Skin epidermis (tissue), 12 donors: ENCODE data around the gene LDLRAP1.

Experiments used
- H3K27ac ChIP-seq, 21 experiments: fragments of 200-600 bp; sonication (generic) in 11 of 21; one replicate each; pipeline ENCODE4 v1.5.0; 2020; ENCODE audit warnings: mild to moderate bottlenecking in 3 of 21, inconsistent platforms in 2 of 21, moderate library complexity in 2 of 21
- H3K4me3 ChIP-seq, 7 experiments: fragments of 200-600 bp; sonication (generic) in 2 of 7; one replicate each; pipeline ENCODE4 v1.5.0; 2020; ENCODE audit warnings: inconsistent platforms in 2 of 7, mild to moderate bottlenecking in 2 of 7, moderate library complexity in 1 of 7

LDLRAP1 gene

GRCh38 chr1:25556791-25557476 is 13.5 kb downstream of the LDLRAP1 start:
- Histone ChIP-seq H3K27ac (peak overlapping the region in 8 of 21 experiments; percentile 2 to 70 (median 48)), H3K4me3 (no peak overlapping the region)

DNA sequence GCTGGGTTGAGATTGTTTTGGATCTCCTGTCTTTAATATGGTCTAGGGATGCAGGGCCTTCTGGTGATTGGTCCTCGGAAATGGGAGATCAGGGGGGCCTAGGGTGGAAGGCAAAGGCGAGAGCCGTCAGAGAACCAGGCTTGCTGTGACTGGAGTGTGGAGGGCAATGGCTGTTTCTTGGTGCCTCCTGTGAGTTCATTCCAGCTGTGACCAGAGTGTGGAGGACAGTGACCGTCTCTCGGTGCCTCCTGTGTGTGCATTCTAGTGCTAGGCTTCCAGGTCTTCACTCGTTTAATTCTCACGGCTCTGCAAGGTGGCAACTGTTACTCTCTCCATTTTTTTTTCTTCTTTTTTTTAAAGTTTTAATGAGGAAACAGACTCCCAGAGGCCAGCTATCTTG is 14.1 kb downstream of the LDLRAP1 start:
- H3K27ac ChIP-seq = peak overlapping the region in 3 of 21 experiments; percentile 8 to 62 (median 58)
- H3K4me3 ChIP-seq = no peak overlapping the region

- no peak overlapping the region for H3K4me3 ChIP-seq
- peak overlapping the region in 4 of 21 experiments; percentile 17 to 89 (median 72) for H3K27ac ChIP-seq
These were observed 15.6 kb downstream of the LDLRAP1 start for GRCh38 chr1:25559031-25559430.

DNA sequence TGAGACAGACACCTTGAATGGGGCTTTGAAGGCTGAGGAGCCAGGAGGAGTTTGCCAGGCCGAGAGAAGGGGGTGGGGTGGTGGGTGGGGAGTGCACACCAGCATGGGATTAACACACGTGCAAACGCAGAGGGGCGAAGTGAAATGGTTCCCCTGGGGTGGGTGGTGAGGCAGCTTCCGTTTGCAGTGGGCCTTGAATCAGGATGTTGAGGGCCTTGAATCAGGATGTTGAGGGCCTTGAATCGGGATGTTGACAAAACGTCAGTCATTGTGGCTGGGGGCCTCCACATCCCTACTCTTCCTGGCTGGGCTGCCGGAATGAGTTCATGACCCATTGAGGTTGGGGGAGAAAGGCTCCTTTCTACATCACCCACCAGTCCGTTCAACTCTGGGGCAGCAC is 16.6 kb downstream of the LDLRAP1 start:
- peak overlapping the region in 12 of 21 experiments; percentile 4 to 89 (median 70) for H3K27ac ChIP-seq
- no peak overlapping the region for H3K4me3 ChIP-seq

- H3K27ac ChIP-seq = peak overlapping the region in 16 of 21 experiments; percentile 4 to 89 (median 60)
These were observed 17.4 kb downstream of the LDLRAP1 start for GRCh38 chr1:25560788-25561187.

DNA sequence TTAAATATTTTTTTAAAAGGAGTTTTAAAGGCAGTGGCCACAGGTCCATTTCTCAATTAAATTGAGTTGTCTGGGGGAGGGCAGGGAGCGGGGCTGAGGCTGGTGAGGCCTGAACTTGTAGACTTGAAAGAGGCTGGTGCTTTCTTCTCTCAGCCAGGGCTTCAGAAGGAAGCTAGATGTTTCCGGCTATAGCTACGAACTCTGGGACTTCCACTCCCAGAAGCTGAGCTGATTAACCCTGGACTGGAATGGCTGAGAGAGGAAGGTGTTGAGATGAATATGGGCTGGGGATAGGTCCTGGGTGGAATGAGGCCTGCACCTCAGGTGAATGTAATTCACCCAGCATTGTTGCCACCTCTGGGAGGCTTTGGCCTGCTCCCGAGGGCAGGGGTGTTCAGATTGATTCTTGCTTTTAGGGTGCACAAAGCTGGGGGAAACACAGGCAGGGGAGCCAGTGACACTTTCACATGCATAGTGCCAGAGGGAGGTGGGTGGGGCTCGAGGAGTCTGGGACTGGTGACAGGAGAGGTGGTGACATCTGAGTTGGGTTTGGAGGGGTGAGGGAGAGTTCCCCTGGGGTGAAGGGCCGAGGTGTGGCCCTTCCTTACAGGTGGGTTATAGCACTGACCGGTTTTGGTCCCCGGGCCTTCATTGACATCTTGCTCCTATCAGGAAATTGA is 18.2 kb downstream of the LDLRAP1 start:
- H3K27ac ChIP-seq = peak overlapping the region in 19 of 21 experiments; percentile 4 to 89 (median 61)

More at GRCh38 chr1:25560788-25561187, 17.4 kb downstream of the LDLRAP1 start:
- no peak overlapping the region for H3K4me3 ChIP-seq

DNA sequence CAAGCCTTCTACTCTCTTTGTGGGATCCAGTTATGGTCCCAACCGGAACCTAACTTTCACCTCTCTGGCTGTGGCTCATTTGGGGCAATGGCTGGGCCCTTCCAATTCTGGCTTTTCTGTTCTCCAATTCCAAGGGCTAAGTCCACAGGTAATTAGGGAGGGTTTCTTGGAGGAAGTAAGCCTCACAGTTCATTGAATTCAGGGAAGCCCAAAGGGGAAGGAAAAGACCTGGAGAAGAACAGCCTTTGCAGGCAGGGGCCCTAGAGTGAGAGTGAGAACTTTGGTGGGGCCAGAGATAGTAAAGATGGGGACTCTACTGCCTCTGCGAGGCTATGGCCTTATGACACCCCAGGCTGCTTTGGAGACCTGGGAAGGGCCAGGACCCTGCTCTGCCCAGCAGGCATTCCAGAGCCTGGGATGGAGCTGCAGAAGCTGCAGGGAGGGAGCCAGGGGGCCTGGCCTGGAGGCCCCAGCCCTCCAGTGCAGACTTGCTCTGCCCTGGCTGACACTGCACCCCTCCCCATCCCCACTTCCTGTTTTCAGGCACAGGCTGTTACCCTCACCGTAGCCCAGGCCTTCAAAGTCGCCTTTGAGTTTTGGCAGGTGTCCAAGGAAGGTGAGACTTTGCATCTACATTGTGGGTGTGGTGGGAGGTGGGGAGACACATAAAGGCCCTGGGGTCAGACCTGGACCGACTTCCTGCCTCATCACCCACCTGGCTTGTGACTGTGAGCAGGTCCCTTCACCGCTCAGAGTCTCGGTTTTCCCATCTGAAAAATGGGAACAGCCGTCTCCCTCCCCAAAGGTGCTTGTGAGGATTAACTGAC is 18.9 kb downstream of the LDLRAP1 start:
- Histone ChIP-seq H3K4me3 (peak overlapping the region in 1 of 7 experiments; percentile 21), H3K27ac (peak overlapping the region in 18 of 21 experiments; percentile 4 to 89 (median 62))

More for the DNA sequence above, 18.2 kb downstream of the LDLRAP1 start:
- H3K4me3 ChIP-seq = no peak overlapping the region

DNA sequence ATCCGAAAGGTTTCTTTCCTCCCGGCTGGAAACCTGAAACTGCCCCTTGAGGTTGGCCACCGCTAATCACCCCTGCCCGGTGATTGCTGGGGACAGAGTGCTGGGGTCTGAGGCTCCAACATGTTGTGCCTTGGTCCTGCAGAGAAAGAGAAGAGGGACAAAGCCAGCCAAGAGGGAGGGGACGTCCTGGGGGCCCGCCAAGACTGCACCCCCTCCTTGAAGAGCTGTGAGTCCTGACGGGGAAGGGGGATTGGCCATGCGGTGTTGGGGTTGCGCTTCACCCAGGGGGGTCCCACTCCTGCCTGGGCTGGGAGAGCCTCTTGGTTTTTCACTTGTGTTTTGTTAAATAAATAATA is 19.5 kb downstream of the LDLRAP1 start:
- Histone ChIP-seq H3K27ac (peak overlapping the region in 10 of 21 experiments; percentile 4 to 89 (median 75)), H3K4me3 (peak overlapping the region in 1 of 7 experiments; percentile 21)

DNA sequence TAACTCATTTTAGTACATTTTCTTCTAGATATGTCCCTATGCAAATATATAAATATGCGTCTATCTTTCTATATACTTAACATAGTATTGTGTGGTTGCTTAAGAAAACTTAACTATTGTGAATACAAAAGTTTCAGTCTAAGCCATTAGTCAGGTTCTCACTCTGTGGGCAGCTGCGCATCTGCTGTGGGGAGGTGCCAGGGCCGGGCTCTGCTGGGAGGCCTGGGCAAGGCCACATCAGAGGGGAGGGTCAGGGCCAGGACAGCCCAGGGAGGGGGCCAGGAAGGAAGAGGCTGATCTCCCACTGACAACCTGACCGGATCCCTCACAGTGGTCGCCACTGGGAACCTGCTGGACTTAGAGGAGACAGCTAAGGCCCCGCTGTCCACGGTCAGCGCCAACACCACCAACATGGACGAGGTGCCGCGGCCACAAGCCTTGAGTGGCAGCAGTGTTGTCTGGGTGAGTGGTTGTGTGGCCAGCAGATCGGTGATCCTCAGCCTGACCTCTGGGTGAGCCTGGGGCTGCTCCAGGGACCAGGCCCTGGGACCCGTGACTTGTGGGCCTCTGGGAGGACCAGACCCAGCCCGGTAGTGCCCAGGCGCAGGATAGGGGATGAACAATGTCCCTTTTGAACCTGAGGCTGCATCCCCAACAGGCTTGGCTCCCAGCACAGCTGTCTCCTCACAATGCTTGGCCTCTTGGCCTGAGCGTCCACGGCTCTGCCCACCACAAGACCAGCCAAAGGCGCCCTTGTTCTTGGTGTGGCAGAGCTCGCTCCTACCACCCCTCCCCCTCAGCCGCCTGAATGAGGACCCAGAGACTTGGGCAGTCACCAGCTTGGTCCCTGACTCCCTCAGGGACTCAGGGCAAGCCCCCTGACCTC is 20.2 kb downstream of the LDLRAP1 start:
- Histone ChIP-seq H3K4me3 (no peak overlapping the region), H3K27ac (peak overlapping the region in 7 of 21 experiments; percentile 14 to 89 (median 85))

- Histone ChIP-seq H3K27ac (peak overlapping the region in 13 of 21 experiments; percentile 8 to 84 (median 53)), H3K4me3 (no peak overlapping the region)
These were observed 21.6 kb downstream of the LDLRAP1 start for GRCh38 chr1:25564777-25565574.

- no peak overlapping the region for H3K4me3 ChIP-seq
- peak overlapping the region in 9 of 21 experiments; percentile 5 to 84 (median 68) for H3K27ac ChIP-seq
These were observed 22.2 kb downstream of the LDLRAP1 start for GRCh38 chr1:25565626-25566025.

GRCh38 chr1:25566176-25566729 is 22.8 kb downstream of the LDLRAP1 start:
- H3K27ac ChIP-seq = peak overlapping the region in 11 of 21 experiments; percentile 14 to 84 (median 71)
- H3K4me3 ChIP-seq = no peak overlapping the region

DNA sequence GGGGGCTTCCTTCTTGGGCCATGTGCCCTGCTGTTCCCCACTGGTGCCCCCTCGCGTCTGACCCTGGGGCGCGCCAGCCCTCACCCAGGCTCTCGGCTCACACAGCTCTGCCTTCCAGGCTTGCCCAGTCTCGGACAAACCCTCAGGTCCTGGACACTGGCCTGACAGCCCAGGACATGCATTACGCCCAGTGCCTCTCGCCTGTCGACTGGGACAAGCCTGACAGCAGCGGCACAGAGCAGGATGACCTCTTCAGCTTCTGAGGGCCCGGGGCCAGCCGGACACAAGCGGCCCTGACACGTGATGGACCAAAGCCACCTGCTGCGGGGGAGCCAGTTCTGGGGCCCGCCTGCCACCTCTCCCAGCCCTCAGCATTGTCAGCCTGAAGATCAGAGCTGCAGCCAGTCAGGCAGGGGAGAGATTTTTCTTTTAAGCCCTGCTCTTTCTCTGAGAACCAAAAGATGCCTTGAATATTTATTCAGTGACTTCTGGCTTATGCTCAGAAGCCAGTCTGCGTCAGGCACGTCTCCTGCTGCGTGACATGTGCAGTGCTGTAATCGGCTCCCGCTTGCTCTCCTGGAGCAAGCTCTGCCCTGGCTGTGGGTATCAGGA is 23.4 kb downstream of the LDLRAP1 start:
- H3K27ac ChIP-seq = peak overlapping the region in 13 of 21 experiments; percentile 1 to 84 (median 70)
- no peak overlapping the region for H3K4me3 ChIP-seq

DNA sequence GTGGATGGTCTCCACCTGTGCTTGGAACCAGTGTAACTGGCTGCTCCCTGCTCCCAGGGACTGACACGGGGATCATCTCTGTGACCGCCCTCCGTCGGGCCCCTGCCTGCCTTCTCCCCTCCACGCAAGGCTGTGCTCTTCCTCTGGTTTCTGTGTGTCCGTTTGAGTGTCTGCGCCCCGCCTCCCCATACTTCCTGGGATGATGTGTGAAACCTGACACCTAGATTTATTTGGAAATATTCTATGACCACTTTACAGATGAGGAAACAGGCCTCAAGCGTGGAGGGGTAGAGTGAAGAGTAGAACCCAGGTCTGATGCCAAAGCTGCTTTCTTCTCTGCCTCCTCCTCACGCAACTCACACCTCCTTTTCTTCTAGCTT is 24.3 kb downstream of the LDLRAP1 start:
- peak overlapping the region in 16 of 21 experiments; percentile 1 to 84 (median 56) for H3K27ac ChIP-seq
- no peak overlapping the region for H3K4me3 ChIP-seq

- peak overlapping the region in 16 of 21 experiments; percentile 20 to 84 (median 60) for H3K27ac ChIP-seq
- H3K4me3 ChIP-seq = no peak overlapping the region
These were observed 24.9 kb downstream of the LDLRAP1 start for GRCh38 chr1:25568090-25568833.

- Histone ChIP-seq H3K4me3 (no peak overlapping the region), H3K27ac (peak overlapping the region in 16 of 21 experiments; percentile 4 to 84 (median 60))
These were observed 25.6 kb downstream of the LDLRAP1 start for GRCh38 chr1:25568834-25569596.
